Large intestine (tissue), 3 donors: ENCODE results near the gene UBE2J2. TPM values are rescaled to one million over a fixed set of nuclear protein-coding genes. Genes with fewer than 3 reads are reported as not detected.
"Not testable (repeated sequence)": the region's sequence is repeated elsewhere in the genome, so short reads cannot be mapped to it uniquely, and the experiment has no call there.

ENCODE experiments used
- DNase-seq, 2 donors: peaks; one replicate each; pipeline versions ENCODE4 v3.0.0 to v3.0.0-alpha.2; 2013
- H3K27ac ChIP-seq: one replicate; pipeline ENCODE4 v1.5.1; 2013; ENCODE audit warnings: low read length
- H3K27me3 ChIP-seq: 2 replicates; pipeline ENCODE4 v1.6.1; 2013; ENCODE audit warnings: low read length; ENCODE audit not compliant: control insufficient read depth, insufficient read depth
- H3K36me3 ChIP-seq: 2 replicates; pipeline ENCODE4 v1.6.1; 2013; ENCODE audit warnings: low read length; ENCODE audit not compliant: control insufficient read depth, insufficient read depth
- H3K4me1 ChIP-seq: one replicate; pipeline ENCODE4 v1.6.1; 2013; ENCODE audit warnings: low read length; ENCODE audit not compliant: control insufficient read depth, insufficient read depth
- H3K4me3 ChIP-seq: one replicate; pipeline ENCODE4 v1.5.1; 2013; ENCODE audit warnings: low read length
- H3K9me3 ChIP-seq: one replicate; pipeline ENCODE4 v1.6.1; 2013; ENCODE audit warnings: mild to moderate bottlenecking, low read depth, low read length, moderate library complexity; ENCODE audit not compliant: control insufficient read depth
- whole genome bisulfite sequencing: methylation state at CpG from one replicate; pipeline ENCODE4 v1.1.5; 2013; ENCODE audit warnings: low lambda C conversion rate; ENCODE audit not compliant: insufficient coverage; 5-methylcytosine and 5-hydroxymethylcytosine counted together
- polyA plus RNA-seq: library from polyadenylated mRNA; unstranded; fragments of 120-200 nt; gene quantifications from one replicate; pipeline ENCODE4 v1.2.1, GENCODE V29; 2013

UBE2J2 gene
- polyA plus RNA-seq, 1 donor = 52.9 TPM

DNA sequence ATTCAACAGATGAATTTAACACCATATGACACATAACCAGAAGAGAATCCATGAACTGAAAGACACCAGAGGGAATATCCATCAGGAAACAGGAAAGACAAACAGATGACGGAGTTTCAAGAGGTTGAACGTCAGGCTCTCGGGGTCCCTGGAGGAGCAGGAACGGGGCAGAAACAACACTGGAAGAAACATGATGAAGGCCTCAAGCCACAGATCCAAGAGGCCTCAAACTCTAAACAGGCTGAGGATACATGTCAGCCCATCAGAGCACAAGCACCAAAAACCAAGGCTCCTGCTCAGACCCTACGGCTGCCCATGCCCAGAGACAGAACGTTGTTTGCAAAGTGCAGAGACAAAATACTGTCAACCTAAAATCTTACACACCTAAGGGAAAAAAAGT lies 43.8 kb upstream of the UBE2J2 start:
- H3K4me3 ChIP-seq = no peak overlapping the region
- no CpG with 5 or more reads among the region's 6 CpGs for WGBS
- H3K36me3 ChIP-seq = peaks cover 73% of the 10 kb centered on the region
- H3K27ac ChIP-seq = no peak overlapping the region
- no peaks in the 10 kb centered on the region for H3K4me1 ChIP-seq
- DNase-seq = no peak
- no peaks in the 10 kb centered on the region for H3K27me3 ChIP-seq
- no peaks in the 10 kb centered on the region for H3K9me3 ChIP-seq

DNA sequence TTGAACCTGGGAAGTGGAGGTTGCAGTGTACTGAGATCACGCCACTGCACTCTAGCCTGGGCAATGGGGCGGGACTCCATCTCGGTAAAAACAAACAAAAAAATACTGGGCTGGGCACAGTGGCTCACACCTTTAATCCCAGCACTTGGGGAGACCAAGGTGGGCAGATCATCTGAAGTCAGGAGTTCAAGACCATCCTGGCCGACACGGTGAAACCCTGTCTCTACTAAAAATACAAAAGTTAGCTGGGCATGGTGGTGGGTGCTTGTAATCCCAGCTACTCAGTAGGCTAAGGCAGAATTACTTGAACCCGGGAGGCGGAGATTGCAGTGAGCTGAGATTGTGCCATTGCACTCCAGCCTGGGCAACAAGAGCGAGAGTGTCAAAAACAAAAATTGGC lies 42.5 kb upstream of the UBE2J2 start:
- H3K27me3 ChIP-seq, H3K4me3 ChIP-seq, H3K9me3 ChIP-seq, H3K4me1 ChIP-seq, H3K27ac ChIP-seq, DNase-seq: not testable (repeated sequence)
- peaks cover 76% of the 10 kb centered on the region for H3K36me3 ChIP-seq
- no CpG with 5 or more reads among the region's 8 CpGs for WGBS

DNA sequence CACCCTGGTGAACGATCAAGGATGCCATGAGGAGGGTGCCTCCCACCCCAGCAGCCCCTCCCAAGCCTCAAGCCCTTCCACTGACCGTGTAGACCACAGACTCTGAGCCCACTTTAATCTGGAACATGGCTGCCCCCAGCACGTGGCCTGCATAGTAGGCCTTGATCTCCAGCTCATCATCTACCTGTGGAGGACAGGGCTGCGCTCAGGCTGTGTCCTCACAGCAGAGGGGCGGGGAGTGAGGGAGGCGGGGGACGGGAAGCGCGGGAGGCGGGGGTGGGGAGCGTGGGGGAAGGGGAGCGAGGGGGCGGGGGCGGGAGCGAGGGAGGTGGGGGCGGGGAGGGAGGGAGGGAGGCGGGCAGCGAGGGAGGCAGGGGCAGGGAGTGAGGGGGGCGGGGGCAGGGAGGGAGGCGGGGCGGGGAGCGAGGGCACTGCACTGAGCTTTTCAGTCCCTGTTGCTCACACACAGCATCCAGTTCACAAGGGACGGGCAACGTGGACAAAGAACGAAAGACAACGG lies 41.8 kb upstream of the UBE2J2 start:
- Histone ChIP-seq H3K4me3 (no peak overlapping the region), H3K9me3 (no peaks in the 10 kb centered on the region), H3K36me3 (peaks cover 76% of the 10 kb centered on the region), H3K4me1 (no peaks in the 10 kb centered on the region), H3K27me3 (no peaks in the 10 kb centered on the region), H3K27ac (no peak overlapping the region)
- no peak for DNase-seq
- WGBS = 28% methylated on average over 4 of the region's 26 CpGs

DNA sequence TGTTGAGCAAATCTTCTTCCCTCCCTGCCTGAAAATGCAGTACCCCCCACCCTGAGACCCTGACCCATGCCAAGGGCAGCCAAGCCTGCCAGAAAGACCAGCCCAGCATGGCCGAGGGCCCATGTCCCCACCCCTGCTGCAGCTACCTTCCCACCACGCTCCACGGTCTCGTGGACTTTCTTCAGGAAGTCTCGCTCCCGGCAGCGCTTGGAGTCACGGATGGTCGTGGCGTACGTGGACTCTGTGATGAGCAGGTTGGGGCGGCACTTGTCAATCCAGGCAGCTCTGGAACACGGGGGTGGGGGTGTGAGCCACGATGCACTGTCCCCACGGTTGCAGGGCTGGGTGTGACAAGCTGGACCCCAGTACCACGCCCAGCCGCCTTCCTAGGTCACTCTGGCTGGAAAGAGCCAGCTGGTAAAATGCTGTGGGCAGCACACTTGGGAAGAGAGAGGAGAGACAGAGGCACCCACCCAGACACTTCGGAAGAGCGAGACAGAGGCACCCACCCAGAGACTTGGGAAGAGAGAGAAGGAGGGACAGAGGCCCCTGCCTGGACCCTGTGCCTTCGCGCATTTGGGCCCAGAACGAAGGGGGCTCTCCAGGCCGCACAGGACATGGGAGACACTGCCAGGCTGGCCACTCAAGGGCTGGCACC lies 41.2 kb upstream of the UBE2J2 start:
- H3K4me1 ChIP-seq = peaks cover 6% of the 10 kb centered on the region
- no CpG with 5 or more reads among the region's 23 CpGs for WGBS
- no peak for DNase-seq
- H3K27ac ChIP-seq = no peak overlapping the region
- H3K36me3 ChIP-seq = peaks cover 76% of the 10 kb centered on the region
- no peak overlapping the region for H3K4me3 ChIP-seq
- no peaks in the 10 kb centered on the region for H3K9me3 ChIP-seq
- no peaks in the 10 kb centered on the region for H3K27me3 ChIP-seq

DNA sequence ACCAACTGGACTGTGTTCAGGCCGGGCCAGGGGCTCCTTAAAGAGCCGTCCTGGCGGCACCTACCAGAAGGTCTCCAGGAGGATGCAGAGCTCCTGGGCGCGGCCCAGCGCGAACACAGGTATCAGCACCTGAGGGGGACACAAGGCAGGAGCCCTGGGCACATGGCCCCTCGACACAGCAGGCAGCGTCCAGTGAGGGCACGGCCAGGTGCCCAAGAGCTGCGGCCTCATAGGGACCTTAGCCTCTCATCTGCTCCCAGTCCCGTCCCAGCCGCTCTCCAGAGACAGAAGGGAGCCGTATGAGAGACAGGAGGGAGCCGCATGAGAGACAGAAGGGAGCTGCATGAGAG lies 40.6 kb upstream of the UBE2J2 start:
- peaks cover 70% of the 10 kb centered on the region for H3K36me3 ChIP-seq
- H3K4me3 ChIP-seq = no peak overlapping the region
- WGBS = no CpG with 5 or more reads among the region's 15 CpGs
- no peak overlapping the region for H3K27ac ChIP-seq
- peaks cover 4% of the 10 kb centered on the region for H3K9me3 ChIP-seq
- no peaks in the 10 kb centered on the region for H3K27me3 ChIP-seq
- no peak for DNase-seq
- peaks cover 8% of the 10 kb centered on the region for H3K4me1 ChIP-seq

DNA sequence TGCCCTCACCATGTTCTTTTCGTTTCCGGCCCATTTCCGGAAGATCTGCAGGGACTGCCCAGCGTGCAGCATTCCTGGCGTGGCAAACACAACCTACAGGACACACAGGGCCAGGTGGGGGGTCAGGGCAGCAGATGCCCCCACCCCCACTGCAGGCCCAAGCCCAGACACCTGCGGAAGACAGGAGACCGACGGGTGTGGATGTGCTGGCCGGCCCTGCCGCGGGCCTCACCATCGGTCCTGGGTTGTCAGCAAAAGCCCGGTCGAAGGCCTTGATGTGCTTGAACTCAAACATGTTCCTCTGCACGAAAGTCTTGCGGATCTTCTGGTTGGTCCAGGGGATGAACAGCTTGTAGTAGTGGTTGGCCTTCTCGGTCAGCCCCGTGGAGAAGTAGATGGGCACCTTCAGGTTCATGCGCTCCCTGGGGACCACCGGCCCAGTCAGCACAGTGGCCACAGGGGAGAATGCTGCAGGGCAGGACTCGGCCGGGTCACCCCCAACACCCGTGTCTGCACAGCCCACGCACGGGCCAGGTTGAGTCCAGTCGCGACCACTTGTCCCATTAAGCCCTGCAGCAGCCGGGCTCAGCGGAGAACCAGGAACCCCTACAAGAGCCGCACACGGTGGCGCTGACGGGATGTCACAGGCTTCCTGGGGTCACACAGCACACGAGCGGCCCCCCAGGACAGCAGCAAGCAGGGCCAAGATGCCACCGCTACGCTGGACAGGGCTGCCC lies 40.0 kb upstream of the UBE2J2 start:
- Histone ChIP-seq H3K9me3 (peaks cover 4% of the 10 kb centered on the region), H3K36me3 (peaks cover 64% of the 10 kb centered on the region), H3K4me1 (peaks cover 8% of the 10 kb centered on the region), H3K27ac (no peak overlapping the region), H3K4me3 (no peak overlapping the region), H3K27me3 (no peaks in the 10 kb centered on the region)
- WGBS = no CpG with 5 or more reads among the region's 37 CpGs
- DNase-seq = no peak

DNA sequence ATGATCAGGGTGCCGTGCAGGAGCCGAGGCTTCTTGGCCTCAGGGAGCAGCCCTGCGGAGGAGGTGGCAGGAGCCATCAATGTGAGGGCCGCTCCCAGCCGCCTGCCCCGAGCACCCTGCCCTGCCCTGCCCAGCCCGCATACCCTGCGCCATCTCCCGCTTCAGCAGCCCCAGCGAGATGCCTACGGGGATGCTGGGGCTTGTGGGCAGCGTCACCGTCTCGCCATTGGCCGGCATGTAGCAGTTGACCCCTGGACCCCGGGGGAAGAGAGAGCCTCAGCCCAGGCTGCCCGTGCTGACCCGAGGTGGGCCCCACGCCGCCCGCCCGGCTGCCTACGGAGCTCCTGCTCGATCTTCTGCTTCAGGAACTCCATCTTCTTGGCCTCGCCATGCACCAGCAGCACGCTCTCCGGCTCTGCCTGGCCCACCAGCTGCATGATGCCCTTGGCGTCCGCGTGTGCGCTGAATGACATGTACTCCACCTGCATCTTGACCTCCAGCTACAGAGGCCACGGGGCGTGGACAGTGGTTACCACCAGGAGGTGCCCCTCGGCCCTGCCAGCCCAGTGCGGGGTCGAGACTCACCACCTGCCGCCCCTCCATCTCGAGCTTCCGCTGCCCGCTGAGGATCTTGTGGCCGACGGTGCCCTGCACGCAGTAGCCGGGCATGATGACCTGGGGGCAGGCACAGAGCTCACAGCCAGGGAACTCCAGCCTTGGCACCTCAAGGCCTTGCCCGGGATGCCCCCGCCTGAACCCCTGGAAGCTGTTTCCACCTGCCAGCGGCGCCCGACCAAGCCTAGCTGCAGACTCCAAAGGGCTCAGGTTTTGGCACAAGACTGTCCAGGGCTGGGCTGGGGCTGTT lies 39.0 kb upstream of the UBE2J2 start:
- no peak overlapping the region for H3K27ac ChIP-seq
- peaks cover 4% of the 10 kb centered on the region for H3K9me3 ChIP-seq
- no peaks in the 10 kb centered on the region for H3K27me3 ChIP-seq
- H3K36me3 ChIP-seq = peaks cover 61% of the 10 kb centered on the region
- no peak overlapping the region for H3K4me3 ChIP-seq
- no CpG with 5 or more reads among the region's 49 CpGs for WGBS
- H3K4me1 ChIP-seq = peaks cover 8% of the 10 kb centered on the region
- DNase-seq = no peak

DNA sequence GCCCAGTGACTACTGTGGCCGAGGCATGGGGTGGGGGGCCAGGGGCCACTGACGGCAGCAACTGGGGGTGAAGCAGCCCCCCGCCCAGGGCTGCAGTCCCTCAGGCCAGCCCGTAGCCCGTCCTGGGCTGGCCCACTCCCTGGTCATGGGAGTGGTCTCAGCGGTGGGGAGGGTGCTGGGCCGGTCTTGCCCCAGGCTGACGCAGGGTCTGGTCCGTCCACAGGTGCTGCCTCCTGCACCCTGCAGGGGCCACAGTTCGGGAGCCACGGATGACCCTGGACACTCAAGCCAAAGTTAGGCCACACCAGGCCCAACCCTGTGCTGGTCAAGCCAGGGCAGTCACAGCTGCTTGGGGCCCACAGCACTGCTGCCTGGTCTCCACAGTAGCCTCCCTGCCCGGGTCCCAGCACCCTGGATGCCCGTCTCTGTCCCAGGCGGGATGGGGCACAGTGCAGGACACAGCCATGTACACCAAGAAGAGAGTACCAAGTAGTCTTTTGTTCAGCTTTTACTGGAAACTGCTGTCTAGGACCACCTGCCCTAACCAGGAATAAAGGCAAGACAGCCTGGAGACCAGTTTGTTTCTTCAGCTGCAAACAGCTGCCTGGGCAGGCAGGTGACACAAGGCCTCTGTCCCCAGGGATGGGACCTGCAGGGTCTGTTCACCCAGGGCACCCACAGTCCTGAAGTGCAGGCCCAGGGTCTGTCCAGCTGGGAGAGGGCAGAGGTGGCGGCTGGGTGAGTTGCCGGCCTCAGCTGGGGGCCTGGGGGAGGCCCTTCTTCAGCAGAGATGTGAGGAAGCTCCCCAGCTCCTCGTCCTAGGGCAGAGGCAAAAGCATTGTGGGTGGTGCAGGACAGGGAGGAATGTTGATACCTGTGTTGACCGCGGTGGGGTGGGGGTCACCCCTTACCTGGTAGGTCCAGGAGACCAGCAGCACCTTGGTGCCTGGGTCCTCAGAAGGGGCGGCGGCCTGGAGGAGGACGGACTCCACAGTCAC lies 37.8 kb upstream of the UBE2J2 start:
- Histone ChIP-seq H3K36me3 (peaks cover 55% of the 10 kb centered on the region), H3K4me3 (no peak overlapping the region), H3K27me3 (no peaks in the 10 kb centered on the region), H3K27ac (no peak overlapping the region), H3K9me3 (peaks cover 4% of the 10 kb centered on the region), H3K4me1 (peaks cover 12% of the 10 kb centered on the region)
- no CpG with 5 or more reads among the region's 22 CpGs for WGBS
- no peak for DNase-seq

DNA sequence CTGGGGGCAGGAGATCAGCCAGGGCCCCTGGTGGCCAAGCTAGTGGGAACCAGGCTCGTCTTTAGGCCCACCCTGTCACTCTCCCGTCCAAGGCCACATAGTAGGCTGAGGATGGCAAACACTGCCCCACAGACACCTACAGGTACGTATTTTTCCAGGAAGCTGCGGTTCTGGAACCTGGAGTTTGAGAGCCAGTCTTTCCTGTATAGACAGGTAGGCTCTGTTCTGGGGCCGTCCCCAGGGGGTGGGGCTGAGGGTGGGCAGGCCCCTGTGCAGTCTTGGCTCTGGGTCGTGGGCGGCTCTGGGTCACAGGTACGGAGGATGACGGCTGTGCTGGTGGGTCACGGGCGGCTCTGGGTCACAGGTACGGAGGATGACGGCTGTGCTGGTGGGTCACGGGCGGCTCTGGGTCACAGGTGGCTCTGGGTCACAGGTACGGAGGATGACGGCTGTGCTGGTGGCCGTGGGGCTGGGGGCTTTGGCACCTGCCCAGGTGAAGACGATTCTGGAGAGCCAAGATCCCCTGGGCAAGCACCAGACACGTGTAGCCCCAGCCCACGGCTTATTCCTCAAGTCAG lies 36.9 kb upstream of the UBE2J2 start:
- DNase-seq = no peak
- Histone ChIP-seq H3K27ac (no peak overlapping the region), H3K4me3 (no peak overlapping the region), H3K36me3 (peaks cover 55% of the 10 kb centered on the region), H3K9me3 (peaks cover 4% of the 10 kb centered on the region), H3K27me3 (no peaks in the 10 kb centered on the region), H3K4me1 (peaks cover 20% of the 10 kb centered on the region)
- WGBS = no CpG with 5 or more reads among the region's 21 CpGs
